Measurements from ENCODE around the gene CHI3L2.

DNA sequence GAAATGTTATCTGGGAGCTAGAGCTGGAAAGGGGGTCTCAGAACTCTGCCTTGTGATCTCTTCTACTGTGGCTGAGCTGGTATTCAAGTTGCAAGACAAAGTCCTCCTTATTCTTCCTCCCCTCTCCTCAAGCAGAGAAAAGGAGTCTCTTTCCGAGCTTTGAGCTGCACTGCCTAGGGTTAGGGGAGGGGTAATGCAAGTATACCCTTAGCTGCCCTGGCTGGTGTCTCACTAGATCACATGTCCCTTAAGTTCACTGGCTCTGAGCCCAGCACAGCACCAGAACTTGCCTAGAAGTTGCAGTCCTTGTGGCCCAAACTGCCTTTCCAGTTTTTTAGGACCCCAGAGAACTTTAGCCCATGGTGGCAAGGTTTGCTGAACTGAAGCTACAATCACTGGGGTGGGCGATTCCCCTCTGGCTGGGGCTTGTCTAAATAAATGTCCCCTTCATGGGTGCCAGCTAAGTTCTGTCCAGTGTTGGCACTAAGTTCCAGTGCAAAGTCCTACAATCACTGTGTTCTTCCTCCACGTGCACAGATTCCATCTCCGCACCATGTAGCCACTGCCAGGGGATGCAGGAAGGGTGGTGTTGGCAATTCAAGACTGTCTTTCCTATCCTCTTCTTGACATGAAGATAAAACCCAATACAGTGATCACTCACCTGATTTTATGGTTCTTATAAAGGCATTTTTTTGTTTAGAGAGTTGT, 40.4 kb downstream of the CHI3L2 start:
- no peak for TF ChIP-seq POLR2AphosphoS5 (IDR thresholded peaks at IDR 0.05)
- TF ChIP-seq, protein P1, sequence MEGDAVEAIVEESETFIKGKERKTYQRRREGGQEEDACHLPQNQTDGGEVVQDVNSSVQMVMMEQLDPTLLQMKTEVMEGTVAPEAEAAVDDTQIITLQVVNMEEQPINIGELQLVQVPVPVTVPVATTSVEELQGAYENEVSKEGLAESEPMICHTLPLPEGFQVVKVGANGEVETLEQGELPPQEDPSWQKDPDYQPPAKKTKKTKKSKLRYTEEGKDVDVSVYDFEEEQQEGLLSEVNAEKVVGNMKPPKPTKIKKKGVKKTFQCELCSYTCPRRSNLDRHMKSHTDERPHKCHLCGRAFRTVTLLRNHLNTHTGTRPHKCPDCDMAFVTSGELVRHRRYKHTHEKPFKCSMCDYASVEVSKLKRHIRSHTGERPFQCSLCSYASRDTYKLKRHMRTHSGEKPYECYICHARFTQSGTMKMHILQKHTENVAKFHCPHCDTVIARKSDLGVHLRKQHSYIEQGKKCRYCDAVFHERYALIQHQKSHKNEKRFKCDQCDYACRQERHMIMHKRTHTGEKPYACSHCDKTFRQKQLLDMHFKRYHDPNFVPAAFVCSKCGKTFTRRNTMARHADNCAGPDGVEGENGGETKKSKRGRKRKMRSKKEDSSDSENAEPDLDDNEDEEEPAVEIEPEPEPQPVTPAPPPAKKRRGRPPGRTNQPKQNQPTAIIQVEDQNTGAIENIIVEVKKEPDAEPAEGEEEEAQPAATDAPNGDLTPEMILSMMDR (IDR thresholded peaks at IDR 0.05), result no peak
- no peak for TF ChIP-seq EP300 (IDR thresholded peaks at IDR 0.05; ENCODE audit: low read depth)
